HEK293 (cell line): ENCODE results near the gene TMEM183A.

Source experiments
- CTCF ChIA-PET: fragments of 350-600 bp; formaldehyde crosslinking; extraction: SDS; loops from one replicate; lab custom pipeline; 2021; ENCODE audit warnings: antibody characterized with exemption; lab: Yijun Ruan, JAX
- POLR2A ChIA-PET: fragments of 300-600 bp; formaldehyde crosslinking; extraction: SDS; loops from one replicate; lab custom pipeline; 2020; ENCODE audit warnings: antibody characterized with exemption, inconsistent platforms; lab: Yijun Ruan, JAX
- H3K27ac ChIP-seq: fragments of 200-500 bp; sonication (Bioruptor generic); 2 replicates; pipeline ENCODE4 v1.5.1; 2014; ENCODE audit warnings: low read depth, low read length, control low read depth, inconsistent platforms; ENCODE audit errors: extremely low read depth
- H3K36me3 ChIP-seq, 2 experiments: fragments of 200-500 bp in 1 of 2; sonication (Bioruptor generic) in 1 of 2; 1 replicate in 1 of 2; 2 replicates in 1 of 2; pipeline ENCODE4 v1.5.1; 2014 to 2017; ENCODE audit warnings: inconsistent platforms in 2 of 2, low read length in 2 of 2; ENCODE audit not compliant: control insufficient read depth in 2 of 2, insufficient read depth in 1 of 2
- H3K4me1 ChIP-seq: fragments of 200-500 bp; sonication (Bioruptor generic); 2 replicates; pipeline ENCODE4 v1.5.1; 2014; ENCODE audit warnings: mild to moderate bottlenecking, low read length, inconsistent platforms; ENCODE audit not compliant: control insufficient read depth, insufficient read depth
- H3K4me3 ChIP-seq: 2 replicates; pipeline ENCODE4 v1.5.1; 2011; ENCODE audit warnings: low read depth, mild to moderate bottlenecking, control low read depth, low read length, moderate library complexity
- H3K9me3 ChIP-seq: fragments of 200-500 bp; sonication (Bioruptor generic); 2 replicates; pipeline ENCODE4 v1.5.1; 2014; ENCODE audit warnings: low read depth, low read length, inconsistent platforms; ENCODE audit not compliant: control insufficient read depth, insufficient read depth
- EGR2 ChIP-seq: fragments of 450-650 bp; formaldehyde crosslinking; IDR thresholded peaks from 2 replicates; pipeline ENCODE4 v1.5.1; 2016; ENCODE audit warnings: low read depth, missing biosample characterization, missing genetic modification characterization
- KLF10 ChIP-seq: fragments of 450-650 bp; IDR thresholded peaks from 2 replicates; pipeline ENCODE4 v1.5.1; 2018; ENCODE audit warnings: missing biosample characterization, mild to moderate bottlenecking, missing genetic modification characterization
- KLF9 ChIP-seq: fragments of 450-650 bp; formaldehyde crosslinking; IDR thresholded peaks from 2 replicates; pipeline ENCODE4 v1.5.1; 2016; ENCODE audit warnings: missing biosample characterization, missing genetic modification characterization, low read depth
- RBAK ChIP-seq: fragments of 450-650 bp; formaldehyde crosslinking; IDR thresholded peaks from 2 replicates; pipeline ENCODE4 v1.5.1; 2016; ENCODE audit warnings: missing biosample characterization, missing genetic modification characterization
- REPIN1 ChIP-seq: fragments of 450-650 bp; formaldehyde crosslinking; IDR thresholded peaks from 2 replicates; pipeline ENCODE4 v1.5.1; 2017; ENCODE audit warnings: missing biosample characterization, missing genetic modification characterization, low read depth
- SALL2 ChIP-seq: fragments of 450-650 bp; formaldehyde crosslinking; IDR thresholded peaks from 2 replicates; pipeline ENCODE4 v1.5.0; 2017; ENCODE audit warnings: missing biosample characterization, mild to moderate bottlenecking, missing genetic modification characterization, borderline replicate concordance
- SP3 ChIP-seq: fragments of 450-650 bp; formaldehyde crosslinking; IDR thresholded peaks from 2 replicates; pipeline ENCODE4 v1.5.1; 2016; ENCODE audit warnings: missing biosample characterization, missing genetic modification characterization
- TRIM28 ChIP-seq: IDR thresholded peaks from 2 replicates; pipeline ENCODE4 v1.6.1; 2011; ENCODE audit warnings: low read length, control low read depth, borderline replicate concordance
- ZBTB20 ChIP-seq: fragments of 450-650 bp; formaldehyde crosslinking; IDR thresholded peaks from 2 replicates; pipeline ENCODE4 v1.5.1; 2016; ENCODE audit warnings: missing biosample characterization, missing genetic modification characterization
- ZBTB48 ChIP-seq: fragments of 450-650 bp; formaldehyde crosslinking; IDR thresholded peaks from 2 replicates; pipeline ENCODE4 v1.5.1; 2016; ENCODE audit warnings: missing biosample characterization, missing genetic modification characterization
- ZNF202 ChIP-seq: fragments of 450-650 bp; formaldehyde crosslinking; IDR thresholded peaks from 2 replicates; pipeline ENCODE4 v1.5.1; 2016; ENCODE audit warnings: missing biosample characterization, missing genetic modification characterization, borderline replicate concordance
- ZNF221 ChIP-seq: fragments of 450-650 bp; formaldehyde crosslinking; IDR thresholded peaks from 2 replicates; pipeline ENCODE4 v1.5.1; 2017; ENCODE audit warnings: missing biosample characterization, missing genetic modification characterization, borderline replicate concordance
- ZNF335 ChIP-seq: fragments of 450-650 bp; formaldehyde crosslinking; conservative IDR thresholded peaks from 2 replicates; pipeline ENCODE4 v1.5.1; 2016; ENCODE audit warnings: missing biosample characterization, missing genetic modification characterization
- ZNF501 ChIP-seq: fragments of 450-650 bp; formaldehyde crosslinking; IDR thresholded peaks from 2 replicates; pipeline ENCODE4 v1.5.1; 2016; ENCODE audit warnings: missing biosample characterization, missing genetic modification characterization
- ZNF530 ChIP-seq: fragments of 450-650 bp; formaldehyde crosslinking; IDR thresholded peaks from 2 replicates; pipeline ENCODE4 v1.5.1; 2016; ENCODE audit warnings: low read depth, missing biosample characterization, missing genetic modification characterization
- ZNF558 ChIP-seq: fragments of 450-650 bp; formaldehyde crosslinking; IDR thresholded peaks from 2 replicates; pipeline ENCODE4 v1.5.1; 2016; ENCODE audit warnings: missing biosample characterization, missing genetic modification characterization
- ZNF660 ChIP-seq: fragments of 450-650 bp; IDR thresholded peaks from 2 replicates; pipeline ENCODE4 v1.5.1; 2018; ENCODE audit warnings: missing biosample characterization, mild to moderate bottlenecking, missing genetic modification characterization
- ZNF747 ChIP-seq: fragments of 450-650 bp; formaldehyde crosslinking; IDR thresholded peaks from 2 replicates; pipeline ENCODE4 v1.5.1; 2016; ENCODE audit warnings: missing biosample characterization, missing genetic modification characterization
- ZNF76 ChIP-seq: fragments of 450-650 bp; formaldehyde crosslinking; IDR thresholded peaks from 2 replicates; pipeline ENCODE4; 2016; ENCODE audit warnings: low read depth, missing biosample characterization, missing genetic modification characterization, borderline replicate concordance
- ZNF843 ChIP-seq: fragments of 450-650 bp; formaldehyde crosslinking; IDR thresholded peaks from 2 replicates; pipeline ENCODE4 v1.5.1; 2016; ENCODE audit warnings: missing biosample characterization, missing genetic modification characterization
- ZSCAN30 ChIP-seq: fragments of 450-650 bp; IDR thresholded peaks from 2 replicates; pipeline ENCODE4 v1.5.1; 2018; ENCODE audit warnings: missing biosample characterization, mild to moderate bottlenecking, missing genetic modification characterization, moderate library complexity
- TF ChIP-seq, protein P1 (sequence below): fragments of 450-650 bp; formaldehyde crosslinking; IDR thresholded peaks from 2 replicates; pipeline ENCODE4 v1.5.1; 2016; ENCODE audit warnings: missing biosample characterization, missing genetic modification characterization
- TF ChIP-seq, protein P2 (sequence below): fragments of 450-650 bp; formaldehyde crosslinking; IDR thresholded peaks from 2 replicates; pipeline ENCODE4 v1.5.1; 2016; ENCODE audit warnings: missing biosample characterization, missing genetic modification characterization
- TF ChIP-seq, protein P3 (sequence below): fragments of 450-650 bp; formaldehyde crosslinking; IDR thresholded peaks from 2 replicates; pipeline ENCODE4 v1.5.1; 2016; ENCODE audit warnings: missing biosample characterization, missing genetic modification characterization
- TF ChIP-seq, protein P4 (sequence below): fragments of 450-650 bp; formaldehyde crosslinking; conservative IDR thresholded peaks from 2 replicates; pipeline ENCODE4 v1.5.1; 2016; ENCODE audit warnings: low read depth, missing biosample characterization, missing genetic modification characterization

Gene TMEM183A

DNA sequence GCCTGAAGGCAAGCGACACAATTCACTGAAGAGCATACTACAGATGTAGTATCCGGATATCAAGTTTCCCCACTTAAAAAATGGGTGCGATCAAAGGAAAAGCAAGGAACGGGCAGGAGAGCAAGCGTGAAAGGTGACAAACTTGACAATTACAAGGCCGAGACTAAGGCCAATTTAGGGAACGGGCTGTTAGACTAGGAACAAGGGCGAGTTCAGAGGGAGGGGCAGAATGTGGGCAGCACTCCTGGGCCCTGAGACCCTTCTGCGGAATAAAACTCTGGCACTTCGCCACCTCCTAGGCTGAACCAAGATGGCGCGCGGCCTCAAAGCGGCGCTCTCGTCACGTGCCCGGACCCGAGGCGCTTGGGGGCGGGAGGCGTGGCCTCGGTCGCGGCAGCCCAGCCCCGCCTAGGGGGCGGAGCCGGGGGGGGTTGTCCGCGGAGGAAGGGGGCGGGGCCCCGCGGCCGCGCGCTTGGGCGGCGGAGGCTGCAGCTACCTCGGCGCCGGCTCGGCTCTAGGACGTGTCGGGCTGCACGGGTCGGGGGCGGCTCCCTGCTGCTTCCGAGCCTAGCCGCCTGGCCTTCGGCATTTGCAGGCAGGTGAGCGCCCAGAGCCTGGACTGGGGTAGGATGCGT, 19.0 kb downstream of the TMEM183A start, which contains the start of gene PPFIA4:
Gene PPFIA4, plus strand, starts transcription at position 461 of the 635 bp plus-strand sequence. CDS start 12,518 bp downstream, outside the sequence.
- Histone ChIP-seq H3K9me3 (no peaks in the 10 kb centered on the region), H3K27ac (no peak within 1 kb of the TSS; the same call in 1 of the 2 replicates), H3K36me3 (peaks cover 16 to 37% of the 10 kb centered on the region in 2 experiments), H3K4me1 (no peaks in the 10 kb centered on the region), H3K4me3 (peak within 1 kb of the TSS; percentile 56)
- POLR2A ChIA-PET = interaction anchor here (0.6 to 1.6 kb wide), 6 partner anchors 9 to 243 kb away, joined by 3 to 11 read pairs (median 4); partner anchors contain the start of gene TMEM183A
- CTCF ChIA-PET = interaction anchor here (0.8 to 23.3 kb wide), 4 partner anchors 15 to 241 kb away, joined by 3 to 526 read pairs (median 50); no protein-coding TSS in a partner anchor
- TF ChIP-seq EGR2 (peak; percentile 39; the same call in 1 of the 2 replicates), ZBTB48 (tag by site-specific recombination) (peak; percentile 43; the same call in 1 of the 2 replicates), KLF10 (tag by site-specific recombination) (peak; percentile 59; the same call in 1 of the 2 replicates), ZNF202 (tag by site-specific recombination) (no peak), KLF9 (tag by site-specific recombination) (peak; percentile 38; the same call in 1 of the 2 replicates), ZNF76 (tag by site-specific recombination) (peak; percentile 45; the same call in 1 of the 2 replicates), TRIM28 (peak; percentile 40; the same call in 1 of the 2 replicates), ZNF335 (tag by site-specific recombination) (peak; percentile 80), ZNF530 (tag by site-specific recombination) (no peak), ZNF558 (tag by site-specific recombination) (0 out of 2 replicates have a peak, but pooled peaks have one; percentile 30), ZNF660 (tag by site-specific recombination) (peak; percentile 70; the same call in 1 of the 2 replicates), ZNF843 (peak; percentile 19; the same call in 1 of the 2 replicates), ZNF501 (tag by site-specific recombination) (peak; percentile 73), ZNF221 (0 out of 2 replicates have a peak, but pooled peaks have one; percentile 12), ZBTB20 (tag by site-specific recombination) (peak; percentile 60; the same call in 1 of the 2 replicates), SP3 (tag by site-specific recombination) (peak; percentile 87), REPIN1 (tag by site-specific recombination) (no peak), ZSCAN30 (tag by site-specific recombination) (peak; percentile 36; the same call in 1 of the 2 replicates), RBAK (tag by site-specific recombination) (no peak), SALL2 (tag by site-specific recombination) (no peak), ZNF747 (tag by site-specific recombination) (no peak)
- TF ChIP-seq, protein P1, sequence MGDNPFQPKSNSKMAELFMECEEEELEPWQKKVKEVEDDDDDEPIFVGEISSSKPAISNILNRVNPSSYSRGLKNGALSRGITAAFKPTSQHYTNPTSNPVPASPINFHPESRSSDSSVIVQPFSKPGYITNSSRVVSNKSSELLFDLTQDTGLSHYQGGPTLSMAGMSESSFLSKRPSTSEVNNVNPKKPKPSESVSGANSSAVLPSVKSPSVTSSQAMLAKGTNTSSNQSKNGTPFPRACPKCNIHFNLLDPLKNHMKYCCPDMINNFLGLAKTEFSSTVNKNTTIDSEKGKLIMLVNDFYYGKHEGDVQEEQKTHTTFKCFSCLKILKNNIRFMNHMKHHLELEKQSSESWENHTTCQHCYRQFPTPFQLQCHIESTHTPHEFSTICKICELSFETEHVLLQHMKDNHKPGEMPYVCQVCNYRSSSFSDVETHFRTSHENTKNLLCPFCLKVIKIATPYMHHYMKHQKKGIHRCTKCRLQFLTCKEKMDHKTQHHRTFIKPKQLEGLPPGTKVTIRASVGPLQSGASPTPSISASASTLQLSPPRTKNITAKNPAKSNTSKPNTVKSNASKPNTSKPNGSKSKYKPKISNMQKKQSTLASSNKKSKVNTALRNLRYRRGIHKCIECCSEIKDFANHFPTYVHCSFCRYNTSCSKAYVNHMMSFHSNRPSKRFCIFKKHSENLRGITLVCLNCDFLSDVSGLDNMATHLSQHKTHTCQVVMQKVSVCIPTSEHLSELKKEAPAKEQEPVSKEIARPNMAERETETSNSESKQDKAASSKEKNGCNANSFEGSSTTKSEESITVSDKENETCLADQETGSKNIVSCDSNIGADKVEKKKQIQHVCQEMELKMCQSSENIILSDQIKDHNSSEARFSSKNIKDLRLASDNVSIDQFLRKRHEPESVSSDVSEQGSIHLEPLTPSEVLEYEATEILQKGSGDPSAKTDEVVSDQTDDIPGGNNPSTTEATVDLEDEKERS (tag by site-specific recombination) = peak; percentile 98
- TF ChIP-seq, protein P2, sequence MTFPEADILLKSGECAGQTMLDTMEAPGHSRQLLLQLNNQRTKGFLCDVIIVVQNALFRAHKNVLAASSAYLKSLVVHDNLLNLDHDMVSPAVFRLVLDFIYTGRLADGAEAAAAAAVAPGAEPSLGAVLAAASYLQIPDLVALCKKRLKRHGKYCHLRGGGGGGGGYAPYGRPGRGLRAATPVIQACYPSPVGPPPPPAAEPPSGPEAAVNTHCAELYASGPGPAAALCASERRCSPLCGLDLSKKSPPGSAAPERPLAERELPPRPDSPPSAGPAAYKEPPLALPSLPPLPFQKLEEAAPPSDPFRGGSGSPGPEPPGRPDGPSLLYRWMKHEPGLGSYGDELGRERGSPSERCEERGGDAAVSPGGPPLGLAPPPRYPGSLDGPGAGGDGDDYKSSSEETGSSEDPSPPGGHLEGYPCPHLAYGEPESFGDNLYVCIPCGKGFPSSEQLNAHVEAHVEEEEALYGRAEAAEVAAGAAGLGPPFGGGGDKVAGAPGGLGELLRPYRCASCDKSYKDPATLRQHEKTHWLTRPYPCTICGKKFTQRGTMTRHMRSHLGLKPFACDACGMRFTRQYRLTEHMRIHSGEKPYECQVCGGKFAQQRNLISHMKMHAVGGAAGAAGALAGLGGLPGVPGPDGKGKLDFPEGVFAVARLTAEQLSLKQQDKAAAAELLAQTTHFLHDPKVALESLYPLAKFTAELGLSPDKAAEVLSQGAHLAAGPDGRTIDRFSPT (tag by site-specific recombination) = peak; percentile 53; the same call in 1 of the 2 replicates
- TF ChIP-seq, protein P3, sequence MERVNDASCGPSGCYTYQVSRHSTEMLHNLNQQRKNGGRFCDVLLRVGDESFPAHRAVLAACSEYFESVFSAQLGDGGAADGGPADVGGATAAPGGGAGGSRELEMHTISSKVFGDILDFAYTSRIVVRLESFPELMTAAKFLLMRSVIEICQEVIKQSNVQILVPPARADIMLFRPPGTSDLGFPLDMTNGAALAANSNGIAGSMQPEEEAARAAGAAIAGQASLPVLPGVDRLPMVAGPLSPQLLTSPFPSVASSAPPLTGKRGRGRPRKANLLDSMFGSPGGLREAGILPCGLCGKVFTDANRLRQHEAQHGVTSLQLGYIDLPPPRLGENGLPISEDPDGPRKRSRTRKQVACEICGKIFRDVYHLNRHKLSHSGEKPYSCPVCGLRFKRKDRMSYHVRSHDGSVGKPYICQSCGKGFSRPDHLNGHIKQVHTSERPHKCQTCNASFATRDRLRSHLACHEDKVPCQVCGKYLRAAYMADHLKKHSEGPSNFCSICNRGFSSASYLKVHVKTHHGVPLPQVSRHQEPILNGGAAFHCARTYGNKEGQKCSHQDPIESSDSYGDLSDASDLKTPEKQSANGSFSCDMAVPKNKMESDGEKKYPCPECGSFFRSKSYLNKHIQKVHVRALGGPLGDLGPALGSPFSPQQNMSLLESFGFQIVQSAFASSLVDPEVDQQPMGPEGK (tag by site-specific recombination) = peak; percentile 44; the same call in 1 of the 2 replicates
- TF ChIP-seq, protein P4, sequence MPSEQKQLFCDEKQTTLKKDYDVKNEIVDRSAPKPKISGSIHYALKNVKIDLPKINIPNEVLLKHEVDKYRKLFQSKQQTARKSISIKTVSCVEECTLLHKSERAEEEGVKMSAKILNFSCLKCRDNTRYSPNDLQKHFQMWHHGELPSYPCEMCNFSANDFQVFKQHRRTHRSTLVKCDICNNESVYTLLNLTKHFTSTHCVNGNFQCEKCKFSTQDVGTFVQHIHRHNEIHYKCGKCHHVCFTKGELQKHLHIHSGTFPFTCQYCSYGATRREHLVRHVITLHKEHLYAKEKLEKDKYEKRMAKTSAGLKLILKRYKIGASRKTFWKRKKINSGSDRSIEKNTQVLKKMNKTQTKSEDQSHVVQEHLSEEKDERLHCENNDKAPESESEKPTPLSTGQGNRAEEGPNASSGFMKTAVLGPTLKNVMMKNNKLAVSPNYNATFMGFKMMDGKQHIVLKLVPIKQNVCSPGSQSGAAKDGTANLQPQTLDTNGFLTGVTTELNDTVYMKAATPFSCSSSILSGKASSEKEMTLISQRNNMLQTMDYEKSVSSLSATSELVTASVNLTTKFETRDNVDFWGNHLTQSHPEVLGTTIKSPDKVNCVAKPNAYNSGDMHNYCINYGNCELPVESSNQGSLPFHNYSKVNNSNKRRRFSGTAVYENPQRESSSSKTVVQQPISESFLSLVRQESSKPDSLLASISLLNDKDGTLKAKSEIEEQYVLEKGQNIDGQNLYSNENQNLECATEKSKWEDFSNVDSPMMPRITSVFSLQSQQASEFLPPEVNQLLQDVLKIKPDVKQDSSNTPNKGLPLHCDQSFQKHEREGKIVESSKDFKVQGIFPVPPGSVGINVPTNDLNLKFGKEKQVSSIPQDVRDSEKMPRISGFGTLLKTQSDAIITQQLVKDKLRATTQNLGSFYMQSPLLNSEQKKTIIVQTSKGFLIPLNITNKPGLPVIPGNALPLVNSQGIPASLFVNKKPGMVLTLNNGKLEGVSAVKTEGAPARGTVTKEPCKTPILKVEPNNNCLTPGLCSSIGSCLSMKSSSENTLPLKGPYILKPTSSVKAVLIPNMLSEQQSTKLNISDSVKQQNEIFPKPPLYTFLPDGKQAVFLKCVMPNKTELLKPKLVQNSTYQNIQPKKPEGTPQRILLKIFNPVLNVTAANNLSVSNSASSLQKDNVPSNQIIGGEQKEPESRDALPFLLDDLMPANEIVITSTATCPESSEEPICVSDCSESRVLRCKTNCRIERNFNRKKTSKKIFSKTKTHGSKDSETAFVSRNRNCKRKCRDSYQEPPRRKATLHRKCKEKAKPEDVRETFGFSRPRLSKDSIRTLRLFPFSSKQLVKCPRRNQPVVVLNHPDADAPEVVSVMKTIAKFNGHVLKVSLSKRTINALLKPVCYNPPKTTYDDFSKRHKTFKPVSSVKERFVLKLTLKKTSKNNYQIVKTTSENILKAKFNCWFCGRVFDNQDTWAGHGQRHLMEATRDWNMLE (tag by site-specific recombination) = peak; percentile 61; the same call in 1 of the 2 replicates
